HepG2 (cell line): ENCODE measurements around the gene STRN4. TPM values are rescaled to one million over a fixed set of nuclear protein-coding genes. Genes with fewer than 3 reads are reported as not detected.

Experiments used
- ATAC-seq: fragments of 200-7000 bp; cut with Tn5 transposase; 3 replicates; pipeline ENCODE4 v1.9.1; 2020; ENCODE audit warnings: mild to moderate bottlenecking, moderate library complexity
- BruUV-seq: library from RNA; stranded (reverse); fragments of 400-500 nt; replicated peaks from 2 replicates; lab custom pipeline; 2021; lab: Mats Ljungman, UMichigan
- CTCF ChIA-PET: fragments of 300-600 bp; formaldehyde crosslinking; extraction: SDS; loops from one replicate; lab custom pipeline; 2021; ENCODE audit warnings: low total read pairs, inconsistent platforms, low intra/inter-chr PET ratio; lab: Yijun Ruan, JAX
- POLR2A ChIA-PET: fragments of 350-600 bp; sonication (Branson Sonifier 250); formaldehyde crosslinking; loops from one replicate; lab custom pipeline; 2020; ENCODE audit warnings: antibody characterized with exemption, inconsistent platforms; lab: Yijun Ruan, JAX
- DNase-seq: peaks from one replicate; pipeline ENCODE4 v3.0.0-alpha.2; 2015; ENCODE audit warnings: low spot score
- FAIRE-seq: peaks from 3 replicates; lab custom pipeline; 2011; peaks lifted over from hg19 to GRCh38; lab: Jason Lieb, UNC
- H2AFZ ChIP-seq: one replicate; pipeline ENCODE4 v1.6.1; 2011; ENCODE audit warnings: low read length, inconsistent platforms
- H3K27ac ChIP-seq: fragments of 300-600 bp; 3 replicates; pipeline ENCODE4 v1.8.0; 2011; ENCODE audit warnings: mixed run types, mild to moderate bottlenecking, mixed read lengths, low read length, inconsistent platforms; ENCODE audit not compliant: insufficient read depth; ENCODE audit errors: extremely low read length
- H3K27me3 ChIP-seq, 2 experiments: fragments of 200-600 bp in 1 of 2; 2 replicates in 1 of 2; 3 replicates in 1 of 2; pipeline versions ENCODE4 v1.6.0 to v1.8.0; 2011; ENCODE audit warnings: low read length in 2 of 2, mild to moderate bottlenecking in 2 of 2, moderate library complexity in 2 of 2, inconsistent platforms in 1 of 2; ENCODE audit not compliant: insufficient read depth in 2 of 2, control insufficient read depth in 1 of 2
- H3K36me3 ChIP-seq, 2 experiments: fragments of 200-600 bp in 1 of 2; replicated peaks in 1 of 2; 2 replicates in 1 of 2; 3 replicates in 1 of 2; pipeline versions ENCODE4 v1.5.1 to v1.8.0; 2011; ENCODE audit warnings: low read length in 2 of 2, inconsistent platforms in 1 of 2; ENCODE audit not compliant: insufficient read depth in 2 of 2, control insufficient read depth in 1 of 2
- H3K4me1 ChIP-seq: 2 replicates; pipeline ENCODE4 v1.5.1; 2012; ENCODE audit warnings: low read length, inconsistent platforms; ENCODE audit not compliant: insufficient read depth
- H3K4me2 ChIP-seq: 2 replicates; pipeline ENCODE4 v1.6.0; 2011; ENCODE audit warnings: low read depth, low read length, inconsistent platforms
- H3K4me3 ChIP-seq, 3 experiments: fragments of 200-600 bp in 1 of 3; sonication (generic), shearing (Covaris generic) in 1 of 3; replicated peaks in 1 of 3; 2 replicates each; pipeline ENCODE4 v1.5.1; 2011 to 2016; ENCODE audit warnings: low read length in 3 of 3, inconsistent platforms in 2 of 3, low read depth in 2 of 3, mild to moderate bottlenecking in 2 of 3, control low read depth in 1 of 3, mixed read lengths in 1 of 3; ENCODE audit not compliant: insufficient read depth in 1 of 3
- H3K79me2 ChIP-seq: one replicate; pipeline ENCODE4 v1.6.1; 2011; ENCODE audit warnings: low read length, inconsistent platforms; ENCODE audit not compliant: insufficient read depth
- H3K9ac ChIP-seq: 2 replicates; pipeline ENCODE4 v1.6.0; 2011; ENCODE audit warnings: mild to moderate bottlenecking, low read depth, low read length, inconsistent platforms; ENCODE audit not compliant: insufficient read depth
- H3K9me3 ChIP-seq: 2 replicates; pipeline ENCODE4 v1.5.1; 2012; ENCODE audit warnings: mild to moderate bottlenecking, low read length
- H4K20me1 ChIP-seq: 2 replicates; pipeline ENCODE4 v1.6.0; 2011; ENCODE audit warnings: inconsistent platforms, mild to moderate bottlenecking, low read length, moderate library complexity; ENCODE audit not compliant: insufficient read depth
- HOXA3 ChIP-seq: sonication (generic); formaldehyde crosslinking; IDR thresholded peaks from 2 replicates; pipeline ENCODE4 v1.5.0; 2020; ENCODE audit warnings: missing genetic modification reagents
- ISL2 ChIP-seq: sonication (generic); formaldehyde crosslinking; IDR thresholded peaks from 2 replicates; pipeline ENCODE4 v1.5.0; 2020; ENCODE audit warnings: missing genetic modification reagents
- NR2F2 ChIP-seq: IDR thresholded peaks from 2 replicates; pipeline ENCODE4 v1.6.1; 2012; ENCODE audit warnings: low read depth, inconsistent platforms, borderline replicate concordance
- ONECUT2 ChIP-seq: sonication (generic); formaldehyde crosslinking; IDR thresholded peaks from 2 replicates; pipeline ENCODE4 v1.4.0; 2020; ENCODE audit warnings: missing genetic modification reagents
- PHF5A ChIP-seq: IDR thresholded peaks from one replicate; pipeline ENCODE4 v1.6.1; 2018; ENCODE audit warnings: low read depth, missing genetic modification reagents; ENCODE audit not compliant: unreplicated experiment
- SIN3B ChIP-seq: fragments of 150-350 bp; IDR thresholded peaks from 2 replicates; pipeline ENCODE4 v1.6.1; 2014; ENCODE audit warnings: low read length
- THAP11 ChIP-seq: IDR thresholded peaks from 2 replicates; pipeline ENCODE4 v1.6.1; 2016; ENCODE audit warnings: missing biosample characterization, missing genetic modification reagents
- WGBS: methylation state at CpG from one replicate; pipeline ENCODE4 v1.1.6; 2017; ENCODE audit warnings: low lambda C conversion rate; 5-methylcytosine and 5-hydroxymethylcytosine counted together
- in situ Hi-C: cut with HindIII; loops from 2 replicates; pipeline ENCODE4 v1.10.0; 2017; ENCODE audit warnings: low pct_unique_long_range_greater_than_20kb; ENCODE audit not compliant: extremely low pct_ligation_motif_present
- intact Hi-C: fragments of 100-400 bp; cut with micrococcal nuclease; formaldehyde crosslinking; loops from one replicate; pipeline ENCODE4 v1.10.0; 2022; ENCODE audit not compliant: unreplicated experiment
- polyA plus RNA-seq, 8 experiments: library from polyadenylated mRNA; depleted of rRNA in 3 of 8; stranded (reverse) in 7 of 8; unstranded in 1 of 8; fragments of >200 nt; fragmentation: Illumina TruSeq in 4 of 8; extraction: Trizol in 4 of 8; gene quantifications; 2 replicates each; pipeline versions ENCODE4 v1.2.1 to v1.2.3, GENCODE V29; 2011 to 2016; ENCODE audit warnings: low read depth in 4 of 8, missing spikeins in 1 of 8, mixed read lengths in 1 of 8; ENCODE audit not compliant: insufficient read depth in 1 of 8
- total RNA-seq, 5 experiments: library from RNA; depleted of rRNA; stranded (reverse); fragments of >200 nt; fragmentation: Illumina TruSeq; extraction: Trizol; gene quantifications; 2 replicates each; pipeline ENCODE4 v1.2.3, GENCODE V29; 2016; ENCODE audit warnings: low read depth in 1 of 5
- TF ChIP-seq, protein P1 (sequence below): sonication (generic); formaldehyde crosslinking; IDR thresholded peaks from 2 replicates; pipeline ENCODE4 v1.4.0; 2020; ENCODE audit warnings: mild to moderate bottlenecking, missing genetic modification reagents
- TF ChIP-seq, protein P2 (sequence below): conservative IDR thresholded peaks from 2 replicates; pipeline ENCODE4 v1.6.1; 2018; ENCODE audit warnings: missing genetic modification reagents

The STRN4 gene
- total and polyA plus RNA-seq, 2 of the 13 experiments (the other 11 are each of a cell fraction or from before 2014, with no cell fraction given) = 43.1 to 57.3 TPM

DNA sequence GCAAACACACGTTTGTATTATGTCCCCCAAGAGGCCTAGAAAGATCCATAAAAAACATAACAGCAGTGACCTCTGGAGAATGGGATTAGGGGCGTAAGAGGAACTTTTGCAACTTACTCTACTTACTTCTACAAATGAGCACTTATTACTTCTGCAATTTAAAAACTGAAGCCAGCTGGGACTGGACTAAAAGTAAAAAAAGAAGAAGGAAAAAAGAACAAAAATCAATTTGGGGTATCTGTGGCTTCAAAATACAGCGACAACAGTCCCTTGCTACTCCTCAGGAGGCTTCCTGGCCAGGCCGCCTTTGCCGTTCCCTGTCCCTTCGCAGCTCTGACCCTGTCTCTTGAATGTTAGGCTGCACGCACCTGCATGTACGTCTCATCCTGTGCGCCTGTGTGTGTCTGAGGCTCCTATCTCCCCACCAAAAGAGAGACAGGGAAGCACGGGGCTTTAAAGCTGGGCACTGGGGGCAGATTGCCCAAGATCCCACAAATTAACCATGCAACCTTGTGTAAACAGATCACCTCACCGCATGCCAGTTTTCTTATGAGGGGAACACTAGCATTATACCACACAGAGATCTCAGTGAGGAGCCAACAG is 12.5 kb downstream of the STRN4 start:
- Histone ChIP-seq H4K20me1 (peaks cover 12% of the 10 kb centered on the region; the same call in 1 of the 2 replicates), H3K9me3 (no peaks in the 10 kb centered on the region), H3K79me2 (peaks cover 9% of the 10 kb centered on the region), H3K9ac (no peak overlapping the region), H3K4me2 (no peak overlapping the region), H3K27ac (no peak overlapping the region), H3K4me1 (no peaks in the 10 kb centered on the region), H3K27me3 (no peaks in the 10 kb centered on the region), H2AFZ (no peak overlapping the region), H3K36me3 (peaks cover 52 to 83% of the 10 kb centered on the region in 2 experiments), H3K4me3 (no peak overlapping the region)
- no TSS peak for BruUV-seq
- ChIA-PET CTCF (no interaction called here), POLR2A (no interaction called here)
- ATAC-seq (no peak), FAIRE-seq (no peak), DNase-seq (no peak)
- WGBS = 98% methylated on average over 10 of the region's 11 CpGs
- TF ChIP-seq SIN3B (no peak), PHF5A (CRISPR knock-in tag) (no peak), THAP11 (CRISPR knock-in tag) (no peak), ONECUT2 (no peak), HOXA3 (CRISPR knock-in tag) (no peak), ISL2 (CRISPR knock-in tag) (no peak), NR2F2 (no peak)
- TF ChIP-seq, protein P1, sequence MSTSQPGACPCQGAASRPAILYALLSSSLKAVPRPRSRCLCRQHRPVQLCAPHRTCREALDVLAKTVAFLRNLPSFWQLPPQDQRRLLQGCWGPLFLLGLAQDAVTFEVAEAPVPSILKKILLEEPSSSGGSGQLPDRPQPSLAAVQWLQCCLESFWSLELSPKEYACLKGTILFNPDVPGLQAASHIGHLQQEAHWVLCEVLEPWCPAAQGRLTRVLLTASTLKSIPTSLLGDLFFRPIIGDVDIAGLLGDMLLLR (CRISPR knock-in tag) = no peak
- TF ChIP-seq, protein P2, sequence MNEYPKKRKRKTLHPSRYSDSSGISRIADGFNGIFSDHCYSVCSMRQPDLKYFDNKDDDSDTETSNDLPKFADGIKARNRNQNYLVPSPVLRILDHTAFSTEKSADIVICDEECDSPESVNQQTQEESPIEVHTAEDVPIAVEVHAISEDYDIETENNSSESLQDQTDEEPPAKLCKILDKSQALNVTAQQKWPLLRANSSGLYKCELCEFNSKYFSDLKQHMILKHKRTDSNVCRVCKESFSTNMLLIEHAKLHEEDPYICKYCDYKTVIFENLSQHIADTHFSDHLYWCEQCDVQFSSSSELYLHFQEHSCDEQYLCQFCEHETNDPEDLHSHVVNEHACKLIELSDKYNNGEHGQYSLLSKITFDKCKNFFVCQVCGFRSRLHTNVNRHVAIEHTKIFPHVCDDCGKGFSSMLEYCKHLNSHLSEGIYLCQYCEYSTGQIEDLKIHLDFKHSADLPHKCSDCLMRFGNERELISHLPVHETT (CRISPR knock-in tag) = no peak
- intact Hi-C loops = no loop called here
- in situ Hi-C loops = no loop called here
